RKO (cell line): ENCODE measurements around the gene PLET1.

Experiments
- DNase-seq: peaks from one replicate; pipeline ENCODE4 v3.0.0-alpha.2; 2016; ENCODE audit warnings: low spot score

PLET1 gene

DNA sequence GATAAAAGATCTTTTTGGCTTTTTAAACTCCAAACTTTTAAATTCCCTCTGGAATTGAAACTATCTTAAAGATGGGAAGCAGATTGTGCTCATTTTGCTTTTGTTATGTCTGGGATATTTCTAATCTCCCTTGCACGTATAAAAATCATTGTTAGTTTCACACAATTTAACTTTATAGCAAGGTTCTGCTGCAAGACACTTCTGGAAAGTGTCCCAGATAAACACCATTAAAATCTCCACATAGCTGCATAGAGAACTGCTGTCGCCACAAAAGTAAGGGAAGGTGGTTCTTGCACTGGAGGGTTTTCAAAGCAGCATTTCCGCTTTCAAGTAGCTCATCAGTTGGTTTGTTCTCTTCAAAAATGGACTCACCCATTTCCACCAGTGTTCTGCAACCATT is 22.6 kb downstream of the PLET1 start:
- DNase-seq: no peak

DNA sequence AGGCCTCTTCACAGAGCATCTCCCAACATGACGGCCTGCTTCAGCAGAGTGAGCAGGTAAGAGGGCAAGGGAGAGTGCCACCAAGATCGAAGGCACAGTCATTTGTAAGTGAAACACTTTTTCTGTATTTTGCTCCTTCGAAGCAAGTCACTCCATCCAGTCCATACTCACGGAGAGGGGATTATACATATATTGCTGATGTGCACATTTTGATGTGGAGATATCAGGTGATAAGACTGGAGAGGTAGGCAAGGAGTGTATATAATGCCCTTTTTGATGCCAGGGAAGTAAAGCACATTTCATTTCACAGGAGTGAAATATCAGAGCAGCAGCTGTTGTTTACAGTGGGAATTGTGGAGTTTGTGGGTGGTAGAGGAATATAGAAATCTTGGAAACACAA is 23.2 kb downstream of the PLET1 start:
- DNase-seq: no peak

DNA sequence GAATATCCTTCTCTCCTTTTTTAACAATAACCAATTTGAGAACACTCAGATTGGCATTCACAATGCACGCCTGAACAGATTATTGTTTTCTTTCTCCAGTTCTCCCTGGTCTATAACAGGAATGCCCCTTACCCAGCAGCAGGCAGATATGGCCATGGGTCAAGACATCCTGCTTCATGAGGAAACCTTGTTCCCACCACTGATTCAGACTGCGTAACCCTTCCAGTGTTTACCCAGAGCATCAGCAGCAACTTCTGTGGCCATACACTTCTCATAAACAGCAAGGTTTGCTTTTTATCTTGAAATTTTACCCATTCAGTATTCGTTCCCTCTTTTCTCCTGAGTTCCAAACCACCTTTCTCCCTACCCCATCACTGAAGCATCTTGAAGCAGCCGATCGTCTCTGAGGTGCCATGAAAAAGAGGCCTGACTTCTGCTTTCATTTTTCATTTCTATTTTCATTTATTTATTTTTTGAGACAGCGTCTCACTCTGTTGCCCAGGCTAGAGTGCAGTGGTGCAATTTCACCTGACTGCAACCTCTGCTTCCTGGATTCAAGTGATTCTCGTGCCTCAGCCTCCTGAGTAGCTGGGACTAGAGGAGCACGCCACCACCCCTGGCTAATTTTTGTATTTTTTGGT is 24.8 kb downstream of the PLET1 start:
- DNase-seq: no peak

DNA sequence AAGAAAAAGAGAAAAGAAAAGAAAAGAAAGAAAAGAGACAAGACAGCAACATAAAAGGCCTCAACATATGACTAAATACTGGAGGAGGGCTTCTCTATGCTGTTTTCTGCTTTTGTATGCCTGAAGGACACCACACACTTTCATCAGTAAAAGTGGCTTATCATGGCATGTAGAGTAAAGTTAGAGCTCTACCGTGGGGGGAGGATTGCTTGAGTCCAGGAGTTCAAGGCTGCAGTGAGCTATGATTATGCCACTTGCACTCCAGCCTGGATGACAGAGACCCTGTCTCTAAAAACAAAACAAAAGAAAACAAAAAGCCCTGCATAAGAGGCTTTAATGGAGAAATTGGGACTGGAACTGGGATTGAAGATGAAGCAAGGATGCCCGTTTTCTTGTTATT is 28.7 kb downstream of the PLET1 start:
- no peak for DNase-seq

DNA sequence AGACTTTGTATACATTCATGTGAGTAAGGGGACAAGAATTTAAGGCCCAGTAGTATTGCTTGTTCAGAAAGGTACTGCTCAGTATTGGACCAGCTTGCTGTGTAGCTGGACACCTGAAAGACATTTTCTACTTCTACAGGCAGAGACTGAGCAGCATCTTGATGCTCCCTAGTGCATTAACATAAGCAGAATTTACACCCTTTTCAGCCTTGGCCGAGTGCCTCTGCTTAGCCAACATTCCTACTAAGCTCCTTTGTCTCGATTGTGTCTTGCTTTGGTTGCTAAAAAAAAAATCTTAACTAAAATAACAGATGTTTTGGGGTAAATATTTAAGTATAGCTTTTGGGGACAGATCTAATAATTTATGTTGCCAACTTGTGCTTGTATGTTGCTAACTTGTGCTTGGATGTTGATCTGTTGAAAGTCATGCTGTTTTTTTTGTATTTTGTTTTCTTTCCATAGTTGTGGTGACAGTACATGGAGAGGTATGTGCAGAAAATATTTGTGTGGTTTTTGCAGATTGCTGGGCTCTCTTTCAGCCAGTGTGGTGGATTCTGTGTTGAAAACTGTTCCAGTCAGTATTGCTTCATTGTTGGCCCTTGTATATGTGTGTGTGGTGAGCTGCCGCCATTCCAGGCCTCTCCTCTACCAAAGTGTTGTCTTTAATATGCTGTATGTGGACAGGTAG is 30.8 kb downstream of the PLET1 start:
- DNase-seq: no peak

DNA sequence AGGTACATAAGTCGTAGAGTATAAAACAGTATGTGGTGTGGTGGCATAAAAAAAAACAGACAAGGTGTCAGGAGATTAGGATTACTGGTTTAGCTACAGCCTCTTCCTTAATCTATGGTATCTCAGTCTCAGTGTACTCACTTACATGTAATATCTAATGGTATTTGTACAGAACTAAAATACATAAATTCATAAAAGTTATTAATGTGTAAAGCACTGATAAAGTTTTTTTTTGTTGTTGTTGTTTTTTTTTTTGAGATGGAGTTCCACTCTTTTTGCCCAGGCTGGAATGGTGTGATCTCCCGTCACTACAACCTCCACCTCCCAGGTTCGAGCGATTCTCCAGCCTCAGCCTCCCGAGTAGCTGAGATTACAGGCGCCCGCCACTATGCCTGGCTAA is 31.5 kb downstream of the PLET1 start:
- no peak for DNase-seq

DNA sequence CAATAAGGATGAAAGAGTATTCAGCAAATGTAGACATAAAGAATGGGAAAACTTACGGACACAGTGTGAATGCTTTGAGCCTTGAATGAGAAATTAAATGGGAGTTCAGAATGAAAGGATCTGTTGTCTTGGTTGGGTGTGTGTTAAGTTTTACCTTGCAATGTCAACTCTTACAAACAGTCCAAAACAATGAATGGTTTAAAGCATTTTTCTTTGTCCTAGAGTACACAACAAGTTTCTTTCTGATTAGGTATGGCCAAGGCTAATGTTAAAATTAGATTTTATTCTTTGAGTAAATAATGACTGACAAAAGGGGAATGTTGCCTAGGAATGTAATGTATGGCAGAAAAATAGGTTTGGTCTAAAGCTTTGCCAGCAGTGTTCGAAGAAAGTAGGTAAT is 32.0 kb downstream of the PLET1 start:
- DNase-seq: no peak

DNA sequence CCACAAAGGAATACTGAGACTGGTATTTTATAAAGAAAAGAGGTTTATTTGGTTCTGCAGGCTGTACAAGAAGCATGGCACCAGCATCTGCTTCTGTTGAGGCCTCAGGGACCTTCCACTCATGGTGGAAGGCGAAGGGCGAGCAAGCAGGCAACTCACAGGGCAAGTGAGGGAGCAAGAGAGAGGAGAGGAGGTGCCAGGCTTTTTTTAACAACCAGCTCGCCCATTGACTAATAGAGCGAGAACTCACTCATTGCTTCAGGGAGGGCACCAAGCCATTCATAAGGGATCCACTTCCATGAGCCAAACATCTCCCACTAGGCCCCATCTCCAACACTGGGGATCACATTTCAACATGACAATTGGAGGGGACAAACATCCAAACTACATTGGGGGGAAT is 33.2 kb downstream of the PLET1 start:
- peak; percentile 12 for DNase-seq

DNA sequence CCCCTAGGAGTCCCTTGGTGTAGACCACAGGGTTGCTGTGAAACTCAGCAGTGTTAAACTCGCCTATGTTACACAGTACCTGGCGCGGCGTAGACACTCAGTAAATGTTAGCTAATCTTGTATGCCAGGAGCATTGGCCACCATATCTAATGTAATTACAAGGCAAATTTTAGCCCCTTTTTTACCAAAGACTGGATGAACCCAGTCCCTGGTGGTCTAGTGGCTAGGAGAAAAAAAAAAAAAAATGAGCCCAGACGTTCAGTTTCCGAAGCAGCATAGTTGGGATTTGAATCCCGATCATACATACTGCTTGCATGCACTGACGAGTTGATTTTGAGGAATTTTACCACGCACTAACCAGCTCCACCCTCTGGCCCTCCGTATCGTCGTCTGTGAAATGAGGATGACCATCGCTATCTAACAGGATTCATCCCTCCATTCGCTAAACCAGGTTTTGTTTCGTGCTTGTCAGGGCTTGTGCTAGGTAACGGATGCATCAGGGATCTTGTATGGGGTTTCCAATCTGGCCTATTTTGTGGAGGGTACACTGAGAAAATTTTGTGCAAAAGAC is 33.7 kb downstream of the PLET1 start:
- peak; percentile 33 for DNase-seq

DNA sequence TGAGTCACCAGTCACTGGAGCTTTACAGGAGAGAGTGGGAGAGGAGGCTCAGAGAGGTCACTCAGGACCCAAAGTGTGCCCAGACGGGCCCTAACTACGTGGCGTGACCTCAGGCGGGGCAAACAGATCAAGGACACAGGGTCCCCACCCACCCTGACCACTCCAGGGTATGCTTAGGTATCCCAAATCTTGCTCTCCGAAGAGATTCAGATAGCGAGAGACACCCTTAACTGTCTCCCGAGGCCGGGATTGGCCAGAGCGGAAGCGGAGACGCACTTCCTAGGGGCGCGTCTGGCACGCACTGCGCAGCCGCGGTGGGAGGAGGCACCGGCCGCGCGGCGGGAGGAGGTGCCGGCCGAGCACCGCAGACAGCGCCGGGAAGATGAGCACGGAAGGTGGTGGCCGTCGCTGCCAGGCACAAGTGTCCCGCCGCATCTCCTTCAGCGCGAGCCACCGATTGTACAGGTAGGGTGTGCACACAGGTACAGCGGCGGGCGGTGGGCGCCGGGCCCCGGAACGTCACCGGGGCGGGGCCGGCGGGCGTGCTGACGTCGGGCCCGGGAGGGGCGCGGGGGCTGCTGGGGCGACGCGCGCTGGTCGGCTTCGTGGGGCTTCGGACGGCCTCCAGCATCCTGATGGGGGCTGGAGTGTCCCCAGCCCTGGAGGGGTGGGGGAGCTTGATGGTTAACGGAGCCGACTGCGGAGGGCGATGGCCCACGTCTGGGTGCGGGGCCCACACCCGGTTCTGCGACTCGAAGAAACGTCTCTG is 34.4 kb downstream of the PLET1 start, which contains the start of gene PTS:
Gene PTS, plus strand, starts transcription at position 367 of the 769 bp plus-strand sequence. Its CDS starts 16 bp downstream, at position 383.
- DNase-seq: peak; percentile 89

DNA sequence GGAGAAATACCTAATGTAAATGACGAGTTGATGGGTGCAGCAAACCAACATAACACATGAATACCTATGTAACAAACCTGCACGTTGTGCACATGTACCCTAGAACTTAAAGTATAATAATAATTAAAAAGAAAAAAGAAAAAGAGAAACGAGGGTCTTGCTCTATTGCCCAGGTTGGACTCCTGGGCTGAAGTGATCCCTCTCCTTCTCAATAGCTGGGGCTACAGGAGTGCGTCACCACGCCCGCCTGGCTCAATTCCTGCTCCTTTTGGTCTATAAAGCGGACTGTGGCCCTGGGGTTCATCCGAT is 35.0 kb downstream of the PLET1 start:
- DNase-seq: peak; percentile 90

DNA sequence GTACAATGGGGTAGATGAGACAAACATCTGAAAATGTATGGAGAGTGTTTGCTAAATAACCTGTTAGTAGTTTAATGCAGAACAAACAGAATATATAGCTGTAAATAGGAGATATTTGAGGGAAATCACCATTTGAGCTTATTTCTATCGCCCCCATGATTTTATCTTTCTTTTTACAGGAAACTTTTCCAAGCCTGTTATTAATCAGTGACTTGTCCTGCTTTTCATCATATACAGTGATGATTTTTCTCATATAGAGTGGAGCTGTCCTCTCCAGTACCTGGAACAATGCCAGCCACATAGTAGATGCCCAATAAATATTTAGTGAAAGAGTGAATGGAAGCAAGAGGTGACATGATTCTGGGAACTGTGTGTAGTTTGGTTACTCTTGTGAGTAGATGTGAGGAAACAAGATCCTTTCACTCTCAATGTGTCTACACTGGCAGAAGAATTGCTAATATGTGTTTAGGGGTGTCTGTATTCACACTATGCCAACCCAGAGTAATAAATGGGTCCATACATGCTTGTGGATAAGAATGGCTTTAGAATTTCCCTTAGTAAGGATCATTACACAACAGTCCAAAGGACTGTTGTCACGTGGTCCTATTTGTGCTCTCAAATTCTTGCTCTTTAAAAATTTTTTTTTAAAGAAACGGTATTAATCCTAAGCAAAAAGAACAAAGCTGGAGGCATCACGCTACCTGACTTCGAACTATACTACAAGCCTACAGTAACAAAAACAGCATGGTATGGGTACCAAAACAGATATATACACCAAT is 36.7 kb downstream of the PLET1 start:
- DNase-seq: no peak

DNA sequence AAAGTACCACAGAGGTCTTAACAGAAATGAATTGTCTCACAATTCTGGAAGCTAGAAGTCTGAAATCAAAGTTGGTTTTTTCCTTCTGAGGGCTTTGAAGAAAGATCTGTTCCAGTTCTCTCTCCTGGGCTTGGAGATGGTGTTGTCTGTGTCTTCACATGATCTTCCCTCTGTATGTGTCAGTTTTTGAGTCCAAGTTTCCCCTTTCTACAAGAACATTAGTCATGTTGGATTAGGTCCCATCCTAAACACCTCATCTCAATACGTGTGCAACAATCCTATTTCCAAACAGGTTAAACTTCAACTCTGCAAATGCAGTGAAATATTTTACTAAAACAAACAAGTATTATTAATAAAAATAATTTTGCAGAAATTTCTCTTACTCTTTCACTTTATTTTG is 37.5 kb downstream of the PLET1 start:
- DNase-seq: no peak

DNA sequence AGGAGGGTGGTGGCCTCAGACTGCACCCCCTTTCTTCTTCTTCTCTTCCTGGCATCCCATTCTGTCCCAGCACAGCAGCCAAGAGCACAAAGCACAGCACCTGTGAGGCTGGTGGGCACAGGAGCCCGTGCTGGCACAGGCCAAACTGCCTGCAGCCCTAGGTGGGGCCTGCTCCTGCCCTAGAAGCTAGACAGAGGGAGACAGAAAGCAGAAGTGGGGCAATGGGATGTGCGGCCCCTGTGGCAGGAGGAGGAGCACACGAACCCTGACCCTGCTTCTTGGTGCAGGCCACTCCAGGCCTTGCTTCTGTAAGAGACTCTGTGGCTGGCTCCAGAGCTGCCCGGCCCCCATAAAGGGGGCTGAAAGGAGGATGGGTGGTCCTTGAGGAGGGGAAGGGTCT is 38.4 kb downstream of the PLET1 start:
- DNase-seq: no peak

DNA sequence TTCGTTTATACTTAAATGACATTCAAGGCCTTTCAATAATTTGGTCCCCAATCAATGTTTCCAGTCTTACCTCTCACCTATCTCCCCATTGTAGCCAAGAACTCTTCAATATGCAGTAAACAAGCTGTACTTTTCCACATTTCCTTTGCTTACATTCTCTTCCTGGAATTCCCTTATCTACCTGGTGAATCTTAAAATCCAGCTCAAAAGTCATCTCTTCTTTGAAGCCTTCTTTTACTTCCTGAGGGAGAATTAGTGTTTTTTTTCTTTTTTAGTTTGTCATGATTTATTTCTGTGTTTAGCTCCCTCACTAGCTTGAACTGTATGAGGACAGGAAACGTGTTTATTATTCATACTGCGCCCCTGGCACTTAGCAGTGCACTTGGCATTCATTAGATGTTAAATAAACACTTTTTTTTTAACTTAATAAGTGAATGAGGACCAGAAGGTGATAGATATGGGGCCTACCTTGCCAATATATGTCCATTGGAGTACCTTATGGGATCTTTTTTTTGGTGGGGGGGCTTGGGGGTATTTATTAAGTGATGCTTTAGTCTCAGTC is 39.3 kb downstream of the PLET1 start:
- DNase-seq: no peak

DNA sequence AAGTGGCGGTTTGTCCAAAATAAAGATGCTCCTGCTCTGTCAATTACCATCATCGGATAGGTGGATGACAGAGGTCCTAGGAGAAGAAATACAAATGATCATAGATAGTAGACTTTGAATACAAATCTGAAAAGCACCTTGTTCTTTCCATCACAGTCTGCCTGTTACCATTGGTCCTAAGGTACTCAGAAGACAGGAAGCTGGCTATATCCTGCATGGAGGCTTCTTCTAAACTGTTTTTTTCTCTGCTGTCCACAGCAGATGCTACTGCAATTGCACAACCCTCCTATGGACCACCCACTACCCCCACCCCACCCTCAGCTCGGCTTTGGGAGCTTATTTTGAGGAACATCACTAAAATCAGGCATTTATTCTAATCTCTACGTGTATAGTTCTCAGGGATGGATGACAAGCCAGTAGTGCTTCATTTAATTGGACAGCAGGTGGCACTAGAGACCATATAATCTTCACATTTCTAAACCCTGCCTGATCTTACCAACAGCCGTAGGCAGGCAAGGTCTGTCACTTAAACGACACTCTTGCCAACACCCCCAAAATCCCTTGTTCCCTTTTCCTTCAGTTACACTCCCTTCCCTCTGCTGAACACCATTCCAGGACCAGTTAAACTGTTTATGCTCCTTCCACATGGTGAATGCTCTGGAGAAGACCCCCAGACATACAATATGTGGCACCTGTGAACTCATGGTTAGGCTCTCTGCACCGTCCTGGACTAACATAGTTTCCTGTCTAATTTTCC is 41.0 kb downstream of the PLET1 start:
- peak; percentile 81 for DNase-seq

DNA sequence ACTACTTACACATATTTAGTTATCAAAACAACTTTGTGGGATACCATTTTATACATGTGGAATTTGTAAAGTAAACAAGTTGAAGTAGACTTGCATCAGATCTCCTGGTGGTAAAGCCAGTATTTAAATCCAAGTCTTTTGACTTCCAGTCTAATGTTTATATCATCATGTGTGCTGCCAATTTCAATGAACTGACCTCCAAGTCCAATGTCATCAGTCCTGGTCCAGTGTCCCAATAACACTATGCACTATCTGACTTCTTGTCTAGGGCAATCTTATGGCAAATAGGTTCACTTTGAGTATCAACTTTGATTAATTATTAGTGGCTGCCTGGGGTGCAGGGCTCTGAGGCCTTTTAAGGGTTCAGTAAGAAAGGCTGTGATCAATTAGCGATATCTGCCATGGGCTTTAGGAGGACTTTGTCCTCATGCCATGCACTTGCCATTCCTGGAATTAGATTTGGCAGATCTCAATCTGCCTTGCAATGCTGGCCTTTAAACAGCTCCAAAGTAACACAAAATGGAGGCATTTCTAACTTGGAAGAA is 44.0 kb downstream of the PLET1 start:
- no peak for DNase-seq

DNA sequence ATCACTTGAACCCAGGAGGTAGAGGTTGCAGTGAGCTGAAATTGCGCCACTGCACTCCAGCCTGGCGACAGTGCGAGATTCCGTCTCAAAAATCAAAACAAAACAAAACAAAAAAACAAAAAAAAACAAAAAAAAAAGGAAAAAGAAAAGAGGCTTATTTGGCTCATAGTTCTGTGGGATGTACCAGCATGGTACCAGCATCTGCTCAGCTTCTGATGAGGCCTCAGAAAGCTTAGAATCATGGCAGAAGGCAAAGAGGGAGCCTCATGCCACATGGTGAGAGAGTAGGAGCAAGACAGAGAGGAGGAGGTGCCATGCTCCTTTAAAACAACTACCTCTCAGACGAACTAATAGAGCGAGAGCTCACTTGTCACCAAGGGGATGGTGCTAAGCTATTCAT is 45.0 kb downstream of the PLET1 start:
- DNase-seq: no peak

DNA sequence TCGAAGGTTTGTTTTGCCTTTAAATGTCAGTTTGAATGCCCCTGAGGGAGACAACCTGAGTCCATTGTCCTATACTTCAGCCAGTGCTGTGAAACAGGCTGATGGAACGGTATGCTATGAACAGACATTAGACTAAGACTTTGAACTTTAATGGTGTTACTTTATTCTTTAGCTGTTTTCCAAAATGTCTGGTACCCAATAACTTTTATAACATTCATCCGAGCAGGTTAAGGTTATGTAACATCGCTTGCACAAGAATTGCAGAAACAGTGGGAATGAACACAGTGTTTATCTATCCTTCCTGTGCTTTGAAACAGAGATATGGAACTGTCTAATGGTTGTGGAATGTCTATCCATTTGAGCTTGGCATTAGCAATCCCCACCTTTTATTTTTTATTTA is 46.9 kb downstream of the PLET1 start:
- no peak for DNase-seq

DNA sequence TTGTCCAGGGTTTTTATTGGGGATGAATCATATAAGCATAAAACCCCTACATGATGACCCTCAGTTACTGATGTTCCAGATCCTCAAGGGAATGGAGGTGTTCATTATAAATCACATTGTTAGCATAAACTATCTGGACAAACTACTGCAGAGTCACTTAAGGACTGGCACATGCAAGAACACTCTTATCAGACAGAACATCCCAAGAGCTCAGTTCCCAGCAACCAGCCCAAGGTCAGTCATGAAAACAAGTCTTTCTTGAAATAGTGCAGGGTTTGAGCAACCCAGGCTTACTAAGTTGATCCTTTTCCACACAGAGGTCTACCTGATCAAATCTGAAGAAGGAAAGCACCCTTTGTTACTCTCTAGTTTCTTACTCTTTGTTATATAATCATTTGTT is 48.0 kb downstream of the PLET1 start:
- no peak for DNase-seq

DNA sequence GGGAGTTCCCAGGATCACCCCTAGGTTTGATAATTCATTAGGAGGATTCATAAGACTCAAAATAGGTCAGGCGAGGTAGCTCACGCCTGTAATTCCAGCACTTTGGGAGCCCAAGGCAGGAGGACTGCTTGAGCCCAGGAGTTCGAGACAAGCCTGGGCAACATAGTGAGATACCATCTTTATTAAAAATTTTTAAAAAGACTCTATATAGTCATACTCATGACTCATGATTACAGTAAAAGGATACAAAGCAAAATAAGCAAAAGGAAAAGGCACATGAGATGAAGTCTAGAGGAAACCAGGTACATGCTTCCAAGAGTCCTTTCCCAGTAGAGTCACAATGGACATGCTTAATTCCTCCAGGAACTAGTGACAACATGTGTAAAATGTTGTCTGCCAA is 48.4 kb downstream of the PLET1 start:
- DNase-seq: no peak
